HG03354 (cell line): Measurements from ENCODE around the gene CARD19.

Experiments
- ATAC-seq: cut with Tn5 transposase; IDR thresholded peaks from one replicate; pipeline ENCODE4 v1.9.1; 2021; ENCODE audit warnings: mild to moderate bottlenecking; ENCODE audit not compliant: unreplicated experiment, poor library complexity, severe bottlenecking

CARD19 gene

GRCh38 chr9:93147632-93148031, 51.6 kb downstream of the CARD19 start:
- no peak for ATAC-seq

GRCh38 chr9:93148721-93149120, 52.7 kb downstream of the CARD19 start:
- no peak for ATAC-seq

- no peak for ATAC-seq
These were observed 53.3 kb downstream of the CARD19 start for GRCh38 chr9:93149361-93149760.

GRCh38 chr9:93151097-93151784, 55.2 kb downstream of the CARD19 start:
- no peak for ATAC-seq

- ATAC-seq = no peak
These were observed 58.4 kb downstream of the CARD19 start for GRCh38 chr9:93154293-93154903.

- no peak for ATAC-seq
These were observed 59.9 kb downstream of the CARD19 start for GRCh38 chr9:93155716-93156474.

- ATAC-seq = no peak
These were observed 60.5 kb downstream of the CARD19 start for GRCh38 chr9:93156475-93157008.

GRCh38 chr9:93159601-93160471, 63.8 kb downstream of the CARD19 start:
- peak; percentile 88 for ATAC-seq

- ATAC-seq = no peak
These were observed 66.0 kb downstream of the CARD19 start for GRCh38 chr9:93161786-93162562.
